IMR-90 (cell line): ENCODE data around the gene DBN1. TPM values are rescaled to one million over a fixed set of nuclear protein-coding genes. Genes with fewer than 3 reads are reported as not detected.

Experiments used
- ATAC-seq: fragments of 200-7000 bp; cut with Tn5 transposase; 2 replicates; pipeline ENCODE4 v1.9.1; 2020; ENCODE audit warnings: low read depth, mild to moderate bottlenecking, moderate library complexity
- BruUV-seq: library from RNA; stranded (reverse); fragments of 400-500 nt; replicated peaks from 2 replicates; lab custom pipeline; 2021; lab: Mats Ljungman, UMichigan
- CTCF ChIA-PET: fragments of 300-600 bp; formaldehyde crosslinking; extraction: SDS; loops from one replicate; lab custom pipeline; 2021; ENCODE audit warnings: antibody characterized with exemption; lab: Yijun Ruan, JAX
- POLR2A ChIA-PET: fragments of 300-600 bp; sonication (Branson Sonifier 250); formaldehyde crosslinking; loops from one replicate; lab custom pipeline; 2022; ENCODE audit warnings: antibody characterized with exemption; ENCODE audit not compliant: unreplicated experiment; lab: Charles Lee
- DNase-seq: peaks from one replicate; pipeline ENCODE4 v3.0.0; 2013
- H2AFZ ChIP-seq: replicated peaks from 2 replicates; pipeline ENCODE3; 2013; ENCODE audit warnings: low read length, mild to moderate bottlenecking; ENCODE audit not compliant: poor library complexity
- H2AK5ac ChIP-seq: 2 replicates; pipeline ENCODE4 v1.6.1; 2013; ENCODE audit warnings: low read depth, low read length, inconsistent platforms
- H2AK9ac ChIP-seq: replicated peaks from 2 replicates; pipeline ENCODE3; 2013; ENCODE audit warnings: mild to moderate bottlenecking, low read depth, low read length, moderate library complexity; ENCODE audit not compliant: poor library complexity
- H2BK120ac ChIP-seq: 2 replicates; pipeline ENCODE4 v1.6.1; 2013; ENCODE audit warnings: low read depth, low read length, inconsistent platforms
- H2BK15ac ChIP-seq: 3 replicates; pipeline ENCODE4 v1.6.1; 2013; ENCODE audit warnings: low read depth, low read length, inconsistent platforms
- H2BK20ac ChIP-seq: 2 replicates; pipeline ENCODE4 v1.6.1; 2013; ENCODE audit warnings: low read depth, mild to moderate bottlenecking, inconsistent platforms, low read length, moderate library complexity
- H2BK5ac ChIP-seq: 2 replicates; pipeline ENCODE4 v1.6.1; 2013; ENCODE audit warnings: mild to moderate bottlenecking, low read depth, low read length, inconsistent platforms; ENCODE audit not compliant: poor library complexity, severe bottlenecking
- H3K14ac ChIP-seq: replicated peaks from 2 replicates; pipeline ENCODE4 v1.6.1; 2013; ENCODE audit warnings: low read depth, low read length, inconsistent platforms
- H3K18ac ChIP-seq: 2 replicates; pipeline ENCODE4 v1.6.1; 2013; ENCODE audit warnings: low read depth, low read length, control low read depth
- H3K23ac ChIP-seq: 2 replicates; pipeline ENCODE4 v1.6.1; 2013; ENCODE audit warnings: low read depth, low read length, inconsistent platforms
- H3K27ac ChIP-seq: 2 replicates; pipeline ENCODE4 v1.5.1; 2013; ENCODE audit warnings: mild to moderate bottlenecking, control low read depth, low read length; ENCODE audit not compliant: insufficient read depth
- H3K27me3 ChIP-seq: 2 replicates; pipeline ENCODE4 v1.6.1; 2013; ENCODE audit warnings: low read length; ENCODE audit not compliant: control insufficient read depth, insufficient read depth
- H3K36me3 ChIP-seq: 2 replicates; pipeline ENCODE4 v1.6.1; 2013; ENCODE audit warnings: low read length, mixed read lengths; ENCODE audit not compliant: control insufficient read depth, insufficient read depth
- H3K4ac ChIP-seq: 2 replicates; pipeline ENCODE4 v1.6.1; 2013; ENCODE audit warnings: low read depth, low read length, inconsistent platforms
- H3K4me1 ChIP-seq: 2 replicates; pipeline ENCODE4 v1.6.1; 2013; ENCODE audit warnings: low read length, mixed read lengths; ENCODE audit not compliant: control insufficient read depth, insufficient read depth
- H3K4me2 ChIP-seq: 2 replicates; pipeline ENCODE4 v1.6.1; 2013; ENCODE audit warnings: low read depth, mild to moderate bottlenecking, control low read depth, low read length, moderate library complexity
- H3K4me3 ChIP-seq: 2 replicates; pipeline ENCODE4 v1.5.1; 2013; ENCODE audit warnings: low read depth, mild to moderate bottlenecking, control low read depth, low read length, moderate library complexity; ENCODE audit not compliant: insufficient read depth
- H3K56ac ChIP-seq: 2 replicates; pipeline ENCODE4 v1.6.1; 2013; ENCODE audit warnings: low read length, inconsistent platforms; ENCODE audit not compliant: insufficient read depth; ENCODE audit errors: extremely low read depth
- H3K79me1 ChIP-seq, 2 experiments: 2 replicates each; pipeline ENCODE4 v1.6.1; 2013; ENCODE audit warnings: low read length in 2 of 2, inconsistent platforms in 1 of 2, low read depth in 1 of 2
- H3K9ac ChIP-seq: 2 replicates; pipeline ENCODE4 v1.6.1; 2013; ENCODE audit warnings: low read depth, low read length, control low read depth
- H3K9me1 ChIP-seq: 2 replicates; pipeline ENCODE4 v1.6.1; 2013; ENCODE audit warnings: low read length, inconsistent platforms; ENCODE audit not compliant: insufficient read depth
- H3K9me3 ChIP-seq: 2 replicates; pipeline ENCODE4 v1.6.1; 2013; ENCODE audit warnings: low read length; ENCODE audit not compliant: control insufficient read depth, insufficient read depth
- H4K20me1 ChIP-seq: 2 replicates; pipeline ENCODE4 v1.6.1; 2013; ENCODE audit warnings: low read length, inconsistent platforms; ENCODE audit not compliant: insufficient read depth
- H4K5ac ChIP-seq: 2 replicates; pipeline ENCODE4 v1.6.1; 2013; ENCODE audit warnings: mild to moderate bottlenecking, low read depth, low read length, control low read depth
- H4K8ac ChIP-seq, 2 experiments: 2 replicates each; pipeline ENCODE4 v1.6.1; 2013; ENCODE audit warnings: low read depth in 2 of 2, low read length in 2 of 2, control low read depth in 1 of 2, inconsistent platforms in 1 of 2
- H4K91ac ChIP-seq: 2 replicates; pipeline ENCODE4 v1.6.1; 2013; ENCODE audit warnings: low read depth, low read length, inconsistent platforms; ENCODE audit not compliant: insufficient read depth
- CEBPB ChIP-seq: IDR thresholded peaks from 2 replicates; pipeline ENCODE4 v1.6.1; 2012; ENCODE audit warnings: low read depth, low read length, improper control_type of control experiment
- ELK1 ChIP-seq: fragments of 150-350 bp; IDR thresholded peaks from 2 replicates; pipeline ENCODE4 v1.6.1; 2016; ENCODE audit warnings: low read depth, mild to moderate bottlenecking, low read length, moderate library complexity, borderline replicate concordance
- MAFK ChIP-seq: IDR thresholded peaks from 2 replicates; pipeline ENCODE4 v1.6.1; 2012; ENCODE audit warnings: low read depth, low read length, improper control_type of control experiment
- MAZ ChIP-seq: IDR thresholded peaks from 2 replicates; pipeline ENCODE4 v1.6.1; 2012; ENCODE audit warnings: low read depth, mild to moderate bottlenecking, low read length, improper control_type of control experiment, moderate library complexity, borderline replicate concordance
- POLR2A ChIP-seq: IDR thresholded peaks from 2 replicates; pipeline ENCODE4 v1.6.1; 2012; ENCODE audit warnings: mild to moderate bottlenecking, low read depth, low read length
- USF2 ChIP-seq: fragments of 150-350 bp; IDR thresholded peaks from 2 replicates; pipeline ENCODE4 v1.6.1; 2017; ENCODE audit warnings: mild to moderate bottlenecking, antibody characterized with exemption, low read length, low read depth
- WGBS, 2 experiments: methylation state at CpG; one replicate each; pipeline versions ENCODE4 v1.1.5 to v1.1.7; 2013; ENCODE audit warnings: missing lambda C conversion rate in 2 of 2; ENCODE audit not compliant: insufficient read length in 1 of 2; ENCODE audit errors: extremely low coverage in 2 of 2; 5-methylcytosine and 5-hydroxymethylcytosine counted together
- dilution Hi-C: fragments of 300-500 bp; cut with HindIII; formaldehyde crosslinking; loops from one replicate; pipeline ENCODE4 v1.14.3; 2018; ENCODE audit warnings: low sequenced_read_pairs; ENCODE audit not compliant: unreplicated experiment
- in situ Hi-C: fragments of 300-500 bp; cut with MboI; formaldehyde crosslinking; loops from 3 replicates; pipeline ENCODE4 v1.14.3; 2019; ENCODE audit warnings: low sequenced_read_pairs, inconsistent platforms, mixed read lengths
- intact Hi-C: fragments of 100-400 bp; cut with micrococcal nuclease; formaldehyde crosslinking; loops from 2 replicates; pipeline ENCODE4 v1.10.0; 2022
- polyA plus RNA-seq, 3 experiments: library from polyadenylated mRNA; depleted of rRNA; stranded (reverse); fragments of >200 nt; gene quantifications; 2 replicates each; pipeline ENCODE4 v1.2.3, GENCODE V29; 2012; ENCODE audit warnings: low replicate concordance in 1 of 3
- total RNA-seq: library from RNA; depleted of rRNA; stranded (reverse); fragments of >200 nt; gene quantifications from 2 replicates; pipeline ENCODE4 v1.2.3, GENCODE V29; 2012

The DBN1 gene
- total and polyA plus RNA-seq, 2 of the 4 experiments (the other 2 are of a cell fraction), result 122 to 187 TPM

GRCh38 chr5:177478711-177479646, 5.5 kb upstream of the DBN1 start:
- Histone ChIP-seq H3K36me3 (peaks cover 36% of the 10 kb centered on the region), H2AFZ (no peak overlapping the region), H2AK9ac (peak overlapping the region; percentile 74), H3K4ac (peak overlapping the region; percentile 43), H3K23ac (peak overlapping the region; percentile 21; the same call in 1 of the 2 replicates), H3K9me3 (no peaks in the 10 kb centered on the region), H3K9ac (no peak overlapping the region), H4K20me1 (peaks cover 59% of the 10 kb centered on the region), H2AK5ac (peak overlapping the region; percentile 49; the same call in 1 of the 2 replicates), H3K56ac (no peak overlapping the region), H4K8ac (peak overlapping the region; percentile 7 to 44; a peak in 2 of 4 replicates), H3K9me1 (peaks cover 13% of the 10 kb centered on the region), H2BK15ac (no peak overlapping the region), H3K27me3 (no peaks in the 10 kb centered on the region), H3K4me1 (peaks cover 24% of the 10 kb centered on the region), H2BK120ac (0 out of 2 replicates have a peak overlapping the region, but pooled peaks have one; percentile 32), H2BK20ac (no peak overlapping the region; the same call in 1 of the 2 replicates), H3K4me3 (no peak overlapping the region), H2BK5ac (peak overlapping the region; percentile 40), H3K14ac (peak overlapping the region; percentile 16; the same call in 1 of the 2 replicates), H3K18ac (no peak overlapping the region), H4K5ac (0 out of 2 replicates have a peak overlapping the region, but pooled peaks have one; percentile 3), H3K79me1 (peaks cover 3 to 28% of the 10 kb centered on the region in 2 experiments), H3K4me2 (no peak overlapping the region), H3K27ac (peak overlapping the region; percentile 28; the same call in 1 of the 2 replicates), H4K91ac (peak overlapping the region; percentile 5; the same call in 1 of the 2 replicates)
- TF ChIP-seq CEBPB (peak; percentile 96), USF2 (0 out of 2 replicates have a peak, but pooled peaks have one; percentile 2), MAFK (no peak), POLR2A (peak; percentile 29; the same call in 1 of the 2 replicates), ELK1 (no peak), MAZ (peak; percentile 26; the same call in 1 of the 2 replicates)
- dilution Hi-C loops (no loop called here), in situ Hi-C loops (no loop called here), intact Hi-C loops (no loop called here)
- CTCF ChIA-PET, result no interaction called here
- ATAC-seq (peak; percentile 2), DNase-seq (peak; percentile 66)
- POLR2A ChIA-PET, result interaction anchor here (1.0 kb wide), 1 partner anchor 19 kb away, joined by 3 read pairs; the partner anchor contains the start of gene PDLIM7
- 40% methylated on average over 12 of the region's 18 CpGs; no CpG with 5 or more reads in 1 of the 2 experiments for WGBS, 2 experiments
- BruUV-seq, result no TSS peak
